ENCODE data around the gene BEND7. TPM values are rescaled to one million over a fixed set of nuclear protein-coding genes. Genes with fewer than 3 reads are reported as not detected.

The BEND7 gene
- total RNA-seq, 2 donors from 2014 or later: 19.2 to 20.4 TPM

GRCh38 chr10:13514296-13514695, 14.5 kb downstream of the BEND7 start:
- intact Hi-C loops (cut with DNase I): no loop called here
- Histone ChIP-seq H3K4me1 (no peaks in the 10 kb centered on the region), H3K9ac (ENCODE audit: low read depth in 2 of 2, low read length in 2 of 2) (no peak overlapping the region), H3K36me3 (no peaks in the 10 kb centered on the region), H3K27me3 (no peaks in the 10 kb centered on the region), H3K4me3 (no peak overlapping the region), H3K27ac (no peak overlapping the region), H3K9me3 (no peaks in the 10 kb centered on the region)
- no peak for DNase-seq
- TF ChIP-seq CTCF (IDR thresholded peaks at IDR 0.05): no peak

DNA sequence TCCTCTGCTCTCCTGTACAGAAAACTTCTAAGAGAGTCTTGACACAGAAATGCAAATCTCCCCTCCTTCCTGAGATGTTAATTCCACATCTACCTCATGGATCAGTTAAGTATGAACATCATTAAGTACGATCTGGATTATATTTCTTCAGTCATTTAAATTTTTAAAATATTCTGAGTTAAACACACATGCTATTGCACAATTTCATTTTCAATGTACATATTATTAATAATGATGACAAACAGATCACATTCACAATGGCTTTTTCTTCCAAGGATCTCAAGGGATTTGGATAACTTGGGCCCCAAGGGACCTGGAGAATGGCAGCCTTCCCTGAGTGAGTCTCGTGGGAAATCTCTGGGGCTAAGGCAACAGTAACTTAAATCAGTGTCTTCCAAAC, 16.2 kb downstream of the BEND7 start:
- Histone ChIP-seq H3K4me1 (no peaks in the 10 kb centered on the region), H3K36me3 (no peaks in the 10 kb centered on the region), H3K4me3 (no peak overlapping the region), H3K27ac (no peak overlapping the region), H3K27me3 (no peaks in the 10 kb centered on the region), H3K9me3 (no peaks in the 10 kb centered on the region), H3K9ac (ENCODE audit: low read depth in 2 of 2, low read length in 2 of 2) (no peak overlapping the region)
- TF ChIP-seq CTCF (IDR thresholded peaks at IDR 0.05): no peak
- intact Hi-C loops (cut with DNase I): no loop called here
- DNase-seq: no peak

- Histone ChIP-seq H3K36me3 (no peaks in the 10 kb centered on the region), H3K4me1 (no peaks in the 10 kb centered on the region), H3K9me3 (no peaks in the 10 kb centered on the region), H3K4me3 (no peak overlapping the region), H3K9ac (ENCODE audit: low read depth in 2 of 2, low read length in 2 of 2) (no peak overlapping the region), H3K27me3 (no peaks in the 10 kb centered on the region), H3K27ac (no peak overlapping the region)
- no peak for TF ChIP-seq CTCF (IDR thresholded peaks at IDR 0.05)
- intact Hi-C loops (cut with DNase I): no loop called here
- no peak for DNase-seq
These were observed 17.4 kb downstream of the BEND7 start for GRCh38 chr10:13511409-13511808.

- Histone ChIP-seq H3K27me3 (no peaks in the 10 kb centered on the region), H3K4me3 (no peak overlapping the region), H3K27ac (no peak overlapping the region), H3K4me1 (no peaks in the 10 kb centered on the region), H3K9me3 (no peaks in the 10 kb centered on the region), H3K36me3 (no peaks in the 10 kb centered on the region), H3K9ac (ENCODE audit: low read depth in 2 of 2, low read length in 2 of 2) (no peak overlapping the region)
- DNase-seq: no peak
- TF ChIP-seq CTCF (IDR thresholded peaks at IDR 0.05): no peak
- intact Hi-C loops (cut with DNase I): no loop called here
These were observed 23.6 kb downstream of the BEND7 start for GRCh38 chr10:13505052-13505680.

GRCh38 chr10:13503745-13504463, 24.9 kb downstream of the BEND7 start:
- no peak overlapping the region for H3K4me3 ChIP-seq
- H3K27ac ChIP-seq: no peak overlapping the region
- no peak overlapping the region for H3K9ac ChIP-seq (ENCODE audit: low read depth in 2 of 2, low read length in 2 of 2)
- intact Hi-C loops (cut with DNase I): no loop called here
- no peaks in the 10 kb centered on the region for H3K9me3 ChIP-seq
- H3K27me3 ChIP-seq: no peaks in the 10 kb centered on the region
- no peak for DNase-seq
- no peaks in the 10 kb centered on the region for H3K4me1 ChIP-seq
- no peak for TF ChIP-seq CTCF (IDR thresholded peaks at IDR 0.05)
- H3K36me3 ChIP-seq: no peaks in the 10 kb centered on the region
